HL-60 (cell line): ENCODE results near the gene AGO1.

Source experiments
- CTCF ChIP-seq: IDR thresholded peaks from one replicate; pipeline ENCODE4 v1.5.1; 2011; ENCODE audit warnings: low read length, control low read depth, inconsistent platforms; ENCODE audit not compliant: insufficient read depth
- GABPA ChIP-seq: IDR thresholded peaks from 2 replicates; pipeline ENCODE4 v1.6.1; 2012; ENCODE audit warnings: low read depth
- POLR2AphosphoS5 ChIP-seq: IDR thresholded peaks from 2 replicates; pipeline ENCODE4 v1.6.1; 2012; ENCODE audit warnings: low read depth
- REST ChIP-seq: IDR thresholded peaks from 2 replicates; pipeline ENCODE4 v1.6.1; 2012; ENCODE audit warnings: low read depth; ENCODE audit not compliant: insufficient replicate concordance
- SPI1 ChIP-seq: IDR thresholded peaks from 2 replicates; pipeline ENCODE4 v1.6.1; 2012; ENCODE audit warnings: low read depth, mild to moderate bottlenecking, borderline replicate concordance

- TF ChIP-seq POLR2AphosphoS5 = no peak
- no peak for TF ChIP-seq CTCF
- peak; percentile 14; the same call in 1 of the 2 replicates for TF ChIP-seq SPI1
- TF ChIP-seq GABPA = no peak
- no peak for TF ChIP-seq REST
Measured at GRCh38 chr1:35838693-35839245, 44.2 kb upstream of the AGO1 start.
